ENCODE data around the gene NME4. TPM values are rescaled to one million over a fixed set of nuclear protein-coding genes. Genes with fewer than 3 reads are reported as not detected.
"Not testable (repeated sequence)": the region's sequence is repeated elsewhere in the genome, so short reads cannot be mapped to it uniquely, and the experiment has no call there.

NME4 gene
- total and polyA plus RNA-seq, 3 experiments from 2014 or later, result 14.1 to 49.9 (median 15.4) TPM

DNA sequence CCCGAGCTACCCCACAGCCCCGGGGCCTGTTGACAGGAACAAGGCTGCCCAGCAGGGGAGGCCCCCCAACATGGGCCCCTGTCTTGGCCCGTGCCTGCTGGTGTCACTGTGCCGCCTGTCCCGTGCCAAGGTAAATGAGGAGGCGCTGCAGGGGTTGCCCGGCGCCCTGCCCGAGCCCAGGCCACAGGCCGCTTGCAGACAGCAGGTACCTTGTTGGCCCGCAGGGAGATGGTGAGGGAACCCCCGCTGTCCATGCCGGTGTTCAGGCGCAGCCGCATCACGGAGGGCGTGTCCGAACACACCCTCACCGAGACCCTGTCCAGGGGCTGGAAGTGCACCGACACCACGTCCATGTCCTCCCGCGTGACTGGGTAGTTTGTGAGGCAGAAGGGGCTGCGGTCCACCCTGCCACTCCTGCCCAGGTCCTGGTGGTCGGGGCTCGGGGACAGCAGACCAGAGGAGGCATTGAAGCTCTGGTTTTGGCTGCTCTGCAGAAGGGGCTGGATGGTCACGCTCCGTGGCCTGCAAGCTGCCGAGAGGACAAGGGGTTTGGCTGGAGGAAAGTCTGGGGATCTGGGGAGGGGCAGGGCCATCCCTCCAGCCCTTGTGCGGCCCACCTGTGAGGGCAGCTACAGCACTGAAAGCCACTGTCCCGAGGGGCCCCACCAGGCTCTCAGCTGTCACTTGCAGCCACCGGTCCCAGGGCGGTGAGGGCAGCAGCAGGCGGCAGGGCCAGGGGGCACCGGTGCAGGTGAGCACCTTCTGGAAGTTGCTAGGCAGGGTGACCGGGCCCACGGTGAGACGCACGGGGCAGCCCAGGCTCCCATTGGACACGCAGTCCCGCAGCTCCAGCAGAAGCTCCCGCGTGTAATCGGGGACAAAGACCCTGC, 20.8 kb upstream of the NME4 start:
- Mint-ChIP-seq H3K27ac (no peak overlapping the region), H3K36me3 (peaks cover 0 to 38% (median 0%) of the 10 kb centered on the region in 3 donors), H3K27me3 (no peaks in the 10 kb centered on the region), H3K9me3 (no peaks in the 10 kb centered on the region), H3K4me3 (no peak overlapping the region), H3K4me1 (peaks cover 5 to 20% (median 9%) of the 10 kb centered on the region in 3 donors)
- Histone ChIP-seq H3K27me3 (ENCODE audit: insufficient read depth, low read length, poor library complexity, severe bottlenecking) (no peaks in the 10 kb centered on the region), H3K36me3 (ENCODE audit: insufficient read depth, low read length) (no peaks in the 10 kb centered on the region), H3K27ac (ENCODE audit: low read depth, low read length) (no peak overlapping the region), H3K4me3 (ENCODE audit: low read length) (no peak overlapping the region), H3K9me3 (ENCODE audit: low read length) (no peaks in the 10 kb centered on the region), H3K4me1 (ENCODE audit: insufficient read depth, low read length) (peaks cover 8% of the 10 kb centered on the region)
- POLR2A ChIA-PET, result no interaction called here
- CTCF ChIA-PET, result no interaction called here
- DNase-seq, result no peak

DNA sequence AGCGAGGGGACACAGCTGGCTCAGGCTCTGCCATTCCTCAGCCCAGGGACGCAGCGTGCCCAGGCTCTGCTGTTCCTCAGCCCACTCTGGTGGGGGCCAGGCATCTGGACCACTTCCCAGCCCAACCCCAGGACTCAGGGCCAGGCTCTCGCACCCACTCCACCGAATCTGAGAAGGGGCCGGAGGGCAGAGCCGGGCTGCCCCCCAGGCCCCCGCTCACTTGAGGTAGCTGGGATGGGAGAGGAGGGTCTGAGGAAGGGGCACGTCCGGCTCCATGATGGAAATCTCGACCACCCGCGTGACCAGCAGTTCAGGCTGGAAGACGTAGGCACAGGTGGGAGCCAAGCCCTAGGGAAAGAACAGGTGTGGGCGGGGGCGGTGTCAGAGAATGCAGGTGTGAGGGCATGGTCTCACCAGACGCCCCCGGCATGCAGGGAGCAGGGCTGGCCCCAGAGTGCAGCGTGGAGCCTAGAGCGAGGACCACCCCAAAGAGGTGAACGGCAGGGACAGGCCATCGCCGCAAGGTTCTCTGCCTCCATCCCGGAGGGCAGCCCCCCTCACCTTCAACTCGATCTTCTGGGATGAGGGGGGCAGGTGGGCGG, 20.1 kb upstream of the NME4 start:
- peaks cover 5 to 18% (median 8%) of the 10 kb centered on the region in 3 donors for H3K4me1 Mint-ChIP-seq
- H3K27me3 Mint-ChIP-seq, result no peaks in the 10 kb centered on the region

DNA sequence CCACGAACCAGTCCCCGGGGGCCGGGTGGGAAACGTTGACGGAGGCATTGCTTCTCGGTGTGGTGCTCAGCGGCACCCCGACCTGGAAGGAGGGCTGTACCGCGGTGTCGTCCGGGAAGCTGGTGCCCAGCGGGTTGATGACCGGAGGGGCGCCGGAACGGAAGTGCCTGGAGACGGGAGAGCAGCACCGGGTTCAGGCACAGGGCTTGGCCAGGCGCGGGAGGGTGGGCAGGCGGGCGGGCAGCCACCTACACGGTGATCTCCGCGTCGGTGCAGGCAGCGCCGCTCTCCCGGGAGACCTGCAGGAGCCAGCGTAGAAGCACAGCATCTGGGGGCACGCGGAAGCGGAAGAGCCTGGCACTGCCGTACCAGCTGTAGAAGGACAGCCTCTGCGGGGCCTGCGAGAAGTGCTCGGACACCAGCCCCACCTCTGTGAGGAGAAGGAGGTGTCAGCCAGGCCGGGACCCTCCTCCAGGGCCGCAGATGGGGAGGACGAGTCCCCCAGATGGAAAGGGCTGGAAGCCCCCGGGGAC, 19.5 kb upstream of the NME4 start:
- H3K36me3 ChIP-seq (ENCODE audit: insufficient read depth, low read length), result no peaks in the 10 kb centered on the region
- ChIA-PET POLR2A (no interaction called here), CTCF (no interaction called here)
- Mint-ChIP-seq H3K36me3 (peaks cover 0 to 32% (median 0%) of the 10 kb centered on the region in 3 donors), H3K27me3 (no peaks in the 10 kb centered on the region), H3K4me1 (peaks cover 8 to 19% (median 9%) of the 10 kb centered on the region in 3 donors), H3K9me3 (no peaks in the 10 kb centered on the region), H3K4me3 (no peak overlapping the region), H3K27ac (no peak overlapping the region)
- no peak overlapping the region for H3K27ac ChIP-seq (ENCODE audit: low read depth, low read length)
- no peaks in the 10 kb centered on the region for H3K9me3 ChIP-seq (ENCODE audit: low read length)
- peaks cover 8% of the 10 kb centered on the region for H3K4me1 ChIP-seq (ENCODE audit: insufficient read depth, low read length)
- no peaks in the 10 kb centered on the region for H3K27me3 ChIP-seq (ENCODE audit: insufficient read depth, low read length, poor library complexity, severe bottlenecking)
- no peak overlapping the region for H3K4me3 ChIP-seq (ENCODE audit: low read length)
- DNase-seq, result no peak

More for the DNA sequence above, 20.1 kb upstream of the NME4 start:
- H3K27me3 ChIP-seq (ENCODE audit: insufficient read depth, low read length, poor library complexity, severe bottlenecking), result no peaks in the 10 kb centered on the region
- H3K36me3 Mint-ChIP-seq, result peaks cover 0 to 35% (median 0%) of the 10 kb centered on the region in 3 donors
- ChIA-PET CTCF (no interaction called here), POLR2A (no interaction called here)
- H3K9me3 Mint-ChIP-seq, result no peaks in the 10 kb centered on the region
- no peak for DNase-seq
- H3K4me1 ChIP-seq (ENCODE audit: insufficient read depth, low read length), result peaks cover 8% of the 10 kb centered on the region
- H3K4me3 ChIP-seq (ENCODE audit: low read length), result no peak overlapping the region
- H3K9me3 ChIP-seq (ENCODE audit: low read length), result no peaks in the 10 kb centered on the region
- H3K27ac Mint-ChIP-seq, result no peak overlapping the region
- H3K4me3 Mint-ChIP-seq, result peak overlapping the region in 1 of 7 donors; percentile 76
- H3K27ac ChIP-seq (ENCODE audit: low read depth, low read length), result no peak overlapping the region
- no peaks in the 10 kb centered on the region for H3K36me3 ChIP-seq (ENCODE audit: insufficient read depth, low read length)

DNA sequence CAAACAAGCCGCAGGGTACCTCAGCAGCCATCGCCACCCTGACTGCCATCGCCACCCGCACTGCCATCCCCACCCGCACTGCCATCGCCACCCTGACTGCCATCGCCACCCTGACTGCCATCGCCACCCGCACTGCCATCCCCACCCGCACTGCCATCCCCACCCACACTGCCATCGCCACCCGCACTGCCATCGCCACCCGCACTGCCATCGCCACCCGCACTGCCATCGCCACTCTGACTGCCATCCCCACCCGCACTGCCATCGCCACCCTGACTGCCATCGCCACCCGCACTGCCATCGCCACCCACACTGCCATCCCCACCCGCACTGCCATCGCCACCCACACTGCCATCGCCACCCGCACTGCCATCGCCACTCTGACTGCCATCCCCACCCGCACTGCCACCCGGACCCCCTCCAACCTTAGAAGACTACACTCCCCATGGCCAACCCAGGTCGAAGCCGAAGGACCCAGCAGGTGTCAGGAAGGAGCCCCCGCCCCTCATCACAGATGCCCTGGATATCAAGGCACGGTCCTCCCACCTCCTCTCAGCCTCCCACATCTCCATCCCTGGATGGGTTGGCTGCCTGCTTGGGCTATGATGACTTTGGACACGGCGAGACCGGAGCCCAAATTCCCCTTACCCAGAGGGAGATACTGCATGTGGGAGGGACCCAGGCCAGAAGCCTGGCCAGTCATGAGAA, 18.7 kb upstream of the NME4 start:
- H3K27me3 Mint-ChIP-seq; POLR2A ChIA-PET; H3K27ac ChIP-seq (ENCODE audit: low read depth, low read length); H3K36me3 ChIP-seq (ENCODE audit: insufficient read depth, low read length); H3K9me3 Mint-ChIP-seq; DNase-seq; H3K4me1 ChIP-seq (ENCODE audit: insufficient read depth, low read length); H3K9me3 ChIP-seq (ENCODE audit: low read length); H3K27me3 ChIP-seq (ENCODE audit: insufficient read depth, low read length, poor library complexity, severe bottlenecking); H3K4me3 ChIP-seq (ENCODE audit: low read length); H3K27ac Mint-ChIP-seq: not testable (repeated sequence)
- CTCF ChIA-PET, result interaction anchor here (1.7 kb wide), 1 partner anchor 15 kb away, joined by 3 read pairs; no protein-coding TSS in a partner anchor
- Mint-ChIP-seq H3K36me3 (peaks cover 0 to 27% (median 0%) of the 10 kb centered on the region in 3 donors), H3K4me1 (peaks cover 16 to 26% (median 17%) of the 10 kb centered on the region in 3 donors), H3K4me3 (peak overlapping the region in 2 of 7 donors; percentile 1 to 54)

DNA sequence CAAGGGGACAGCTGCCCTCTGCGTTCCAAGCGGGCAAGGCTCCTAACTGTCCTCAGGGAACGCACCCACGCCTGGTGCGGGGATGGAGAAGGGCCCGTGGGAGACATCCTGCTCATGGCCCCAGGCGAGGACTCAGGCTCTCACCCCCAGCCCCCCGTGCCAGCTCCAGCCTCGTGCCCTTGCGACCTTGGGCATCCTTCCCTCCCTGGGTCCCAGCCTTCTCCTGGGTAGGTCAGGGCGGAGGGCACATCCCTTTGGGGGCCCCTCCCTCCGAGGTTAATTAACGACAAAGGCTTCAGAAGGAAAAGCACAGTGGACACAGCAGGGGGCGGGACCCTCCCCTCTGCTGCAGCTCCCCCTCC, 18.2 kb upstream of the NME4 start:
- no peak overlapping the region for H3K27ac ChIP-seq (ENCODE audit: low read depth, low read length)
- peaks cover 15% of the 10 kb centered on the region for H3K4me1 ChIP-seq (ENCODE audit: insufficient read depth, low read length)
- no peaks in the 10 kb centered on the region for H3K27me3 Mint-ChIP-seq
- peak overlapping the region in 2 of 7 donors; percentile 1 to 54 for H3K4me3 Mint-ChIP-seq
- H3K4me3 ChIP-seq (ENCODE audit: low read length), result no peak overlapping the region
- CTCF ChIA-PET, result interaction anchor here (1.7 kb wide), 1 partner anchor 16 kb away, joined by 3 read pairs; no protein-coding TSS in a partner anchor
- H3K36me3 ChIP-seq (ENCODE audit: insufficient read depth, low read length), result no peaks in the 10 kb centered on the region
- no peaks in the 10 kb centered on the region for H3K27me3 ChIP-seq (ENCODE audit: insufficient read depth, low read length, poor library complexity, severe bottlenecking)
- no peaks in the 10 kb centered on the region for H3K9me3 Mint-ChIP-seq
- POLR2A ChIA-PET, result no interaction called here
- H3K9me3 ChIP-seq (ENCODE audit: low read length), result no peaks in the 10 kb centered on the region
- H3K27ac Mint-ChIP-seq, result no peak overlapping the region
- DNase-seq, result no peak
- peaks cover 20 to 30% (median 21%) of the 10 kb centered on the region in 3 donors for H3K4me1 Mint-ChIP-seq
- H3K36me3 Mint-ChIP-seq, result peaks cover 0 to 22% (median 0%) of the 10 kb centered on the region in 3 donors

DNA sequence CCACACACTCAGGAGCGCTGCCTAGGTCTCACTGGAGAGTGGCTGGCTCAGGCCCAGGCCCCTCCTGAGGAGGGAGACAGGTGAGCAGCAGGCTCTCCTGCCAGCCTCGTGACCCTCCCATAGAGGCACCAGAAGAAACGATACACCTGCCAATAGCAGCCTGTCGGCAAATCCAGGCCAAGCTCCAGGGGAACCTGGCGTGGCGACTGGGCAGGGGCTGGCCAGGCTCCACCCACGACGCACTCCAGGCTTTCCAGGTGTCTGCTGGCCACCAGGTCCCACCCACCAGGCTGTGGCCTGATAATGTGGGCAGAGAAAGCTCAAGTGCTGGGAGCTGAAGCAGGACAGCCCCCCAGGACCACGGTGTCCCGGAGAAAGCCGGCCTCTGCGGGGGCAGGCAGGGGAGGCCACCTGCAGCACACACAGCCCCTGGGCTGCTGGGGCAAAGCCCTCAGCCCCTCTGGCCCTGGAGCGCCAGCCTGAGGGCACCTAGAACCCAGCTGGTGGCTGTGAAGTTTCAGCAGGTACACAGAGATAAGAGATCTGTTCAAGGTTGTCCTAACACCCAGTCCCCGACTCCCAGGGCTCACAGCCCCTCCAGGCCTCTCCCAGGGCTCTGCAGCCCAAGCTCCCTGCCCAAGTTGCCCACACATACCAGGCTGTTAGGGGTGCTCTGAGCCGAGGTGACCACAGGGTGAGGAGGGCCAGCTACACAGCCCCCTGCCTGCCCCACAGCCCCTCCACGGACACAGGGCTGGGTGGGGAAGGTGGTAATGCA, 17.6 kb upstream of the NME4 start:
- ChIA-PET POLR2A (interaction anchor here (2.0 kb wide), 1 partner anchor 9 kb away, joined by 9 read pairs; the partner anchor contains the start of gene MRPL28), CTCF (interaction anchor here (1.3 to 1.7 kb wide), 2 partner anchors 17 to 22 kb away, joined by 3 read pairs; partner anchors contain the start of gene DECR2)
- no peak overlapping the region for H3K27ac ChIP-seq (ENCODE audit: low read depth, low read length)
- no peaks in the 10 kb centered on the region for H3K27me3 Mint-ChIP-seq
- H3K36me3 ChIP-seq (ENCODE audit: insufficient read depth, low read length), result no peaks in the 10 kb centered on the region
- no peak for DNase-seq
- H3K4me1 ChIP-seq (ENCODE audit: insufficient read depth, low read length), result peaks cover 19% of the 10 kb centered on the region
- no peaks in the 10 kb centered on the region for H3K9me3 Mint-ChIP-seq
- H3K9me3 ChIP-seq (ENCODE audit: low read length), result no peaks in the 10 kb centered on the region
- peak overlapping the region; percentile 70 to 91 (median 84) for H3K4me3 Mint-ChIP-seq
- H3K4me3 ChIP-seq (ENCODE audit: low read length), result peak overlapping the region; percentile 55
- peaks cover 0 to 19% (median 0%) of the 10 kb centered on the region in 3 donors for H3K36me3 Mint-ChIP-seq
- peak overlapping the region in 4 of 8 donors; percentile 23 to 96 (median 58) for H3K27ac Mint-ChIP-seq
- H3K4me1 Mint-ChIP-seq, result peaks cover 20 to 33% (median 21%) of the 10 kb centered on the region in 3 donors
- H3K27me3 ChIP-seq (ENCODE audit: insufficient read depth, low read length, poor library complexity, severe bottlenecking), result no peaks in the 10 kb centered on the region
